HG03442 (cell line): ENCODE measurements around the gene FEM1A.
"Not testable (repeated sequence)": the region's sequence is repeated elsewhere in the genome, so short reads cannot be mapped to it uniquely, and the experiment has no call there.

Experiments
- ATAC-seq: cut with Tn5 transposase; IDR thresholded peaks from one replicate; pipeline ENCODE4 v1.9.1; 2021; ENCODE audit warnings: mild to moderate bottlenecking, moderate library complexity; ENCODE audit not compliant: unreplicated experiment

Gene FEM1A

DNA sequence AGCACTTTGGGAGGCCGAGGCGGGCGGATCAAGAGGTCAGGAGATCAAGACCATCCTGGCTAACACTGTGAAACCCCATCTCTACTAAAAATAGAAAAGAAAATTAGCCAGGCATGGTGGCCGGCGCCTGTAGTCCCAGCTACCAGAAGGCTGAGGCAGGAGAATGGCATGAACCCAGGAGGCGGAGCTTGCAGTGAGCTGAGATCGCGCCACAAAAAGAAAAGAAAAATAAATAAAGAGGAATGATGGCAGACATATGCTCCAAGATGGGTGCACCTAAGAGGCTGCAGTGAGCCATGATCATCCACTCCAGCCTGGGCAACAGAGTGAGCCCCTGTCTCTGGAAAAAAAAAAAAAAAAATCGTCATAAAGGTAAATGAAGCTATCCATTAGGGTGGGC is 54.4 kb downstream of the FEM1A start:
- not testable (repeated sequence) for ATAC-seq

DNA sequence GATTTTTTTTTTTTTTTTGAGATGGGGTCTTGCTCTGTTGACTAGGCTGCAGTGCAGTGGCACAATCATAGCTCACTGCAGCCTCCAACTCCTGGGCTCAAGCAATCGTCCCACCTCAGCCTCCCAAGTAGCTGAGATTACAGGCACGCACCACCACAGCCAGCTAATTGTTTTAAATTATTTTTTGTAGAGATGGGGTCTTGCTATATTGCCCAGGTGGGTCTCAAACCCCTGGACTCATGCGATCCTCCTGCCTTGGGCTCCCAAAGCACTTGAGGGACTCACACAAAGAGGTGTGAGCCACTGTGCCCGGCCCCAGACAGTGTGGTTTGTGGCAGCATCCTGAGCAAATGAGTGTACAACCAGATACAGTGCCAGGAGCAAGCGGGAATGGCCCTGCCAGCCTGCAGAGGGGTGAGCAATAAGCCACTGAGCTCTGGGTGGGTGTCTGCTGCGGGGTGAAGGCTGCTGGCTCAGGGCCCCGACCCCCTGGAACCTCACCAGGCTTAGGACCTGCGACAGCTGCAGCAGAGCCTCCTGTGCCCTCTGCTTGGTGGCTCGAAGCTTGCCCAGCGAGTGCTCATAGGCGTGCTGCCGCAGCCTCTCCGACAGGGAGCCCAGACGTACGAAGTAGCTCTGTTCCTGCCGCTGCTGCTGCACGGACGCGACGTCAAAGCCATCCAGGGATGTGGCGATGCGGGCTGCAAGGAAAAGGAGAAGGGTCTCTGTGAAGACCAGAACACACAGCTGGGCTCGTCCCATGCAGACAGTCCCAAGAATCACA is 55.8 kb downstream of the FEM1A start:
- ATAC-seq: no peak

DNA sequence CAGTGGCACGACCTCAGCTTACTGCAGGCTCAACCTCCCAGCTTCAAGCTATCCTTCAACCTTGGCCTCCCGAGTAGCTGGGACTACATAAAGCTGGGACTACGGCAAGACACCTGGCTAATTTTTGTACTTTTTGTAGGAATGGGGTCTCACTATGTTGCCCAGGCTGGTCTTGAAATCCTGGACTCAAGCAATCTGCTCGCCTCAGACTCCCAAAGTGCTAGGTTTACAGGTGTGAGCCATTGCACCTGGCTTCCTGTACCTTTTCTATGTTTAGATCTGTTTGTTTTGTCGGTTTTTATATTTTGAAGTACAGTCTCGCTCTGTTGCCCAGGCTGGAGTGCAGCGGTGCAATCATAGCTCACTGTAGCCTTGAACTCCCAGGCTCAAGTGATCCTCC is 57.5 kb downstream of the FEM1A start:
- no peak for ATAC-seq
